AG04450 (cell line): ENCODE results near the gene ELOF1. TPM values are rescaled to one million over a fixed set of nuclear protein-coding genes. Genes with fewer than 3 reads are reported as not detected.

Experiments used
- CTCF ChIA-PET: fragments of 300-600, 350-600 bp; formaldehyde crosslinking; extraction: SDS; loops from one replicate; lab custom pipeline; 2022; ENCODE audit warnings: antibody characterized with exemption, inconsistent platforms; lab: Charles Lee
- POLR2A ChIA-PET: fragments of 350-600 bp; formaldehyde crosslinking; extraction: SDS; loops from one replicate; lab custom pipeline; 2021; ENCODE audit warnings: antibody characterized with exemption, inconsistent platforms; lab: Yijun Ruan, JAX
- DNase-seq: peaks from one replicate; pipeline ENCODE4 v3.0.0-alpha.2; 2011; ENCODE audit warnings: low read depth, low spot score
- H3K27ac ChIP-seq: one replicate; pipeline ENCODE4 v1.5.1; 2012; ENCODE audit warnings: low read depth, low read length, control low read depth
- H3K27me3 ChIP-seq: one replicate; pipeline ENCODE4 v1.6.0; 2012; ENCODE audit warnings: low read length; ENCODE audit not compliant: control insufficient read depth, insufficient read depth
- H3K4me3 ChIP-seq: 2 replicates; pipeline ENCODE4 v1.5.1; 2011; ENCODE audit warnings: mild to moderate bottlenecking, low read depth, low read length, control low read depth
- H3K9me3 ChIP-seq: 2 replicates; pipeline ENCODE4 v1.5.1; 2012; ENCODE audit warnings: low read length; ENCODE audit not compliant: control insufficient read depth, insufficient read depth
- polyA plus RNA-seq: library from polyadenylated mRNA; depleted of rRNA; stranded (reverse); fragments of >200 nt; gene quantifications from 2 replicates; pipeline ENCODE4 v1.2.3, GENCODE V29; 2011
- TF ChIP-seq, protein P1 (sequence below): IDR thresholded peaks from 2 replicates; pipeline ENCODE4 v1.5.1; 2011; ENCODE audit warnings: low read depth, low read length, control low read depth, inconsistent platforms

The ELOF1 gene
- polyA plus RNA-seq, 1 experiment, result 51.7 TPM

DNA sequence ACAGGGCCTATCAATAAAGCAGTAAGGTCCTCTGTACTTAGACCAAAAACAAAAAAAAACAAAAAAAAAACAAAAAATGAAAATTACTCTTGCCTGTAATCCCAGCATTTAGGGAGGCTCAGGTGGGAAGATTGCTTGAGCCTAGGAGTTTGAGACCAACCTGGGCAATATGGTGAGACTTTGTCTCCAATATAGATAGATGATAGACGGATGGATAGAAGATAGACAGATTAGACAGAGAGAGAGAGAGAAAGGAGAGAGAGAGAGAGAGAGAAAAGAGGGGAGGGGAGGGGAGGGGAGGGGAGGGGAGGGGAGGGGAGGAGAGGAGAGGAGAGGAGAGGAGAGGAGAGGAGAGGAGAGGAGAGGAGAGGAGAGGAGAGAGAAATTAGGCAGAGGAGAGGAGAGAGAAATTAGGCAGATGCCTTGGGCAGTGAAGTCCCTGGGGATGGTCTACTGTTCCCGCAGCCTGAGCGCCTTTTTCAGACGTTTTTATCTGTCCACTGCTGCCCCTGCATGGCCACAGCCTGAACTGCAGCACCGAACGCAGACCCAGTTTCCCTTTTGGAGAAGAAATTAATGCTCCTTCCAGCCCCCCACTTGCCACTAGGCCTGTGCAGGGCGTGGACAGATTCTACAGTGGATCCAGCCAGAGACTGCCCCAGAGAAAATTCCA, 28.4 kb upstream of the ELOF1 start:
- TF ChIP-seq, protein P1, sequence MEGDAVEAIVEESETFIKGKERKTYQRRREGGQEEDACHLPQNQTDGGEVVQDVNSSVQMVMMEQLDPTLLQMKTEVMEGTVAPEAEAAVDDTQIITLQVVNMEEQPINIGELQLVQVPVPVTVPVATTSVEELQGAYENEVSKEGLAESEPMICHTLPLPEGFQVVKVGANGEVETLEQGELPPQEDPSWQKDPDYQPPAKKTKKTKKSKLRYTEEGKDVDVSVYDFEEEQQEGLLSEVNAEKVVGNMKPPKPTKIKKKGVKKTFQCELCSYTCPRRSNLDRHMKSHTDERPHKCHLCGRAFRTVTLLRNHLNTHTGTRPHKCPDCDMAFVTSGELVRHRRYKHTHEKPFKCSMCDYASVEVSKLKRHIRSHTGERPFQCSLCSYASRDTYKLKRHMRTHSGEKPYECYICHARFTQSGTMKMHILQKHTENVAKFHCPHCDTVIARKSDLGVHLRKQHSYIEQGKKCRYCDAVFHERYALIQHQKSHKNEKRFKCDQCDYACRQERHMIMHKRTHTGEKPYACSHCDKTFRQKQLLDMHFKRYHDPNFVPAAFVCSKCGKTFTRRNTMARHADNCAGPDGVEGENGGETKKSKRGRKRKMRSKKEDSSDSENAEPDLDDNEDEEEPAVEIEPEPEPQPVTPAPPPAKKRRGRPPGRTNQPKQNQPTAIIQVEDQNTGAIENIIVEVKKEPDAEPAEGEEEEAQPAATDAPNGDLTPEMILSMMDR, result peak; percentile 92
- CTCF ChIA-PET, result interaction anchor here (0.9 to 2.1 kb wide), 6 partner anchors 8 to 51 kb away, joined by 3 to 14 read pairs (median 4); no protein-coding TSS in a partner anchor
- Histone ChIP-seq H3K4me3 (no peak overlapping the region), H3K9me3 (no peaks in the 10 kb centered on the region), H3K27ac (no peak overlapping the region), H3K27me3 (no peaks in the 10 kb centered on the region)
- DNase-seq, result peak; percentile 20
- POLR2A ChIA-PET, result no interaction called here

DNA sequence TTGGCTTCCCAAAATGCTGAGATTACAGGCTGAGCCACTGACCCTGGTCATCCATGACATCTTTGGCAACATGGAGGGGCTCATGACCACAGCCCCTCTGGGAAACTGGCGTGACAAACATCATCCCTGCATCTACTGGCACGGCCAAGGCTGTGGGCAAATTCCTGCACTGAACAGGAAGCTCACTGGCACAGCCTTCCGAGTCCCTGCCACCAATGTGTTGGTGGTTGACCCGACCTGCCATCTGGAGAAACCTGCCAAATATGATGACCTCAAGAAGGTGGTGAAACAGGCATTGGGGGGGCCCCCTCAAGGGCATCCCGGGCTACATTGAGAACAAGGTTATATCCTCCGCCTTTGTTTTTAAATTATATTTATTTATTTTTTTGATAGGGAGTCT, 27.3 kb upstream of the ELOF1 start:
- H3K4me3 ChIP-seq, result no peak overlapping the region
- H3K27ac ChIP-seq, result no peak overlapping the region
- no peaks in the 10 kb centered on the region for H3K27me3 ChIP-seq
- CTCF ChIA-PET, result interaction anchor here (0.6 to 0.9 kb wide), 2 partner anchors 14 to 26 kb away, joined by 4 read pairs; no protein-coding TSS in a partner anchor
- POLR2A ChIA-PET, result no interaction called here
- no peak for DNase-seq
- TF ChIP-seq, protein P1, result no peak
- no peaks in the 10 kb centered on the region for H3K9me3 ChIP-seq

DNA sequence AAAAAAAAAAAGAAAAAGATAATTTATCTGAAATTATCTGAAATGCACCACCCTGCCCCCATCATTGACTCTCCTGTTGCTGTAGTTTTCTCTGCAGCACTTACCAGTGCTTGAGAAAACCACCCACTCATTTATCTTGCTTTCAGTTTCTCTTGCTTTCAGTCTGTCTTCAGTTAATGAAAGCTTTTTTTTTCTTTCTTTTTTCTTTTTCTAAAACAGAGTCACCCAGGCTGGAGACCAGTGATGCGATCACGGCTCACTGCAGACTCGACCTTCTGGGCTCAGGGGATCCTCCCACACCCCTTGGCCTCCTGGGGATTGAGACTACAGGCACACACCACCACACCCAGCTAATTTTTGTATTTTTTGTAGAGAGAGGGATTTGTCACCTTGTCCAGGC, 22.7 kb upstream of the ELOF1 start:
- no peak for DNase-seq
- no peak overlapping the region for H3K4me3 ChIP-seq
- peaks cover 5% of the 10 kb centered on the region; the same call in 1 of the 2 replicates for H3K9me3 ChIP-seq
- POLR2A ChIA-PET, result interaction anchor here (0.7 kb wide), 1 partner anchor 1078 kb away, joined by 9 read pairs; no protein-coding TSS in a partner anchor
- CTCF ChIA-PET, result interaction anchor here (1.8 to 2.2 kb wide), 2 partner anchors 21 to 23 kb away, joined by 5 to 11 read pairs; partner anchors contain the start of gene ELOF1
- H3K27me3 ChIP-seq, result no peaks in the 10 kb centered on the region
- TF ChIP-seq, protein P1, result no peak
- no peak overlapping the region for H3K27ac ChIP-seq

DNA sequence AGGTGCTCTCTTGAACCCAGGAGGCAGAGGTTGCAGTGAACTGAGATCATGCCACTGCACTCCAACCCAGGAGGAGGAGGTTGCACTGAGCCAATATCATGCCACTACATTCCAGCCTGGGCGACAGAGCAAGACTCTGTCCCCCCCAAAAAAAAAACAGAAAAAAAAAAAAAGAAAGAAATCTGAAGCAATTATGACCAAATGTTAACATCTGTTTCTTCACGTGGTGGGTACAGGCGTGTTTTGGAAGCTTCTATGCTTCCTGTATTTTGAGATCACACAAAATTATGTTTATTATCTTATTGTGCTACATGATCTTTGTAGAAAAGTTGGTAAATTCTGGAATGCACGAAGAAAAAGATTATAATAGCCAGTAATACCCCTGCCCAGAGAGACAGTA, 21.1 kb upstream of the ELOF1 start:
- Histone ChIP-seq H3K27ac (no peak overlapping the region), H3K9me3 (peaks cover 5% of the 10 kb centered on the region; the same call in 1 of the 2 replicates), H3K4me3 (no peak overlapping the region), H3K27me3 (no peaks in the 10 kb centered on the region)
- ChIA-PET CTCF (interaction anchor here (1.2 to 2.2 kb wide), 3 partner anchors 8 to 21 kb away, joined by 4 to 11 read pairs (median 5); partner anchors contain the start of gene ELOF1), POLR2A (no interaction called here)
- TF ChIP-seq, protein P1, result no peak
- no peak for DNase-seq
